B cell (primary cell): Measurements from ENCODE around the gene NYAP2. TPM values are rescaled to one million over a fixed set of nuclear protein-coding genes. Genes with fewer than 3 reads are reported as not detected.

ENCODE experiments used
- ATAC-seq: fragments of 200-7000 bp; cut with Tn5 transposase; one replicate; pipeline ENCODE4 v1.10.0; 2021; ENCODE audit warnings: low read depth, mild to moderate bottlenecking, moderate number of reproducible peaks, moderate library complexity
- CTCF ChIA-PET: fragments of 350-600 bp; sonication (Branson Sonifier 250); formaldehyde crosslinking; loops from one replicate; lab custom pipeline; 2021; ENCODE audit warnings: antibody characterized with exemption, inconsistent platforms; lab: Charles Lee
- POLR2A ChIA-PET: fragments of 350-600 bp; sonication (Branson Sonifier 250); formaldehyde crosslinking; loops from one replicate; lab custom pipeline; 2021; ENCODE audit warnings: antibody characterized with exemption; lab: Charles Lee
- DNase-seq: peaks from one replicate; pipeline ENCODE4 v3.0.0; 2013
- H2AFZ ChIP-seq: 2 replicates; pipeline ENCODE4 v1.6.1; 2012; ENCODE audit warnings: mild to moderate bottlenecking, low read depth, low read length; ENCODE audit not compliant: insufficient read depth, poor library complexity, severe bottlenecking
- H3K27ac ChIP-seq, 2 donors: 1 replicate in 1 of 2; 2 replicates in 1 of 2; pipeline ENCODE4 v1.5.1; 2012 to 2013; ENCODE audit warnings: low read length in 2 of 2, mild to moderate bottlenecking in 2 of 2, moderate library complexity in 1 of 2
- H3K27me3 ChIP-seq, 4 experiments: fragments of 200-600 bp in 1 of 4; sonication (generic) in 1 of 4; replicated peaks in 1 of 4; 1 replicate in 2 of 4; 2 replicates in 2 of 4; pipeline versions ENCODE4 v1.6.1 to v1.7.0; 2013 to 2016; ENCODE audit warnings: low read length in 3 of 4, mild to moderate bottlenecking in 2 of 4, mixed read lengths in 1 of 4, moderate library complexity in 1 of 4; ENCODE audit not compliant: insufficient read depth in 4 of 4, control insufficient read depth in 3 of 4; ENCODE audit errors: control extremely low read depth in 1 of 4
- H3K36me3 ChIP-seq, 2 experiments: replicated peaks in 1 of 2; 1 replicate in 1 of 2; 2 replicates in 1 of 2; pipeline versions ENCODE4 v1.6.1 to v1.7.1; 2013; ENCODE audit warnings: low read length in 1 of 2; ENCODE audit not compliant: insufficient read depth in 2 of 2, control insufficient read depth in 1 of 2; ENCODE audit errors: control extremely low read depth in 1 of 2, extremely low read depth in 1 of 2
- H3K4me1 ChIP-seq, 2 donors: fragments of 200-600 bp in 1 of 2; sonication (generic) in 1 of 2; 1 replicate in 1 of 2; 2 replicates in 1 of 2; pipeline versions ENCODE4 v1.5.1 to v1.6.1; 2013 to 2017; ENCODE audit warnings: low read length in 2 of 2; ENCODE audit not compliant: control insufficient read depth in 2 of 2, insufficient read depth in 2 of 2
- H3K4me2 ChIP-seq: replicated peaks from 2 replicates; pipeline ENCODE3; 2012; ENCODE audit warnings: mild to moderate bottlenecking, low read depth, low read length; ENCODE audit not compliant: poor library complexity, severe bottlenecking
- H3K4me3 ChIP-seq, 5 experiments: fragments of 200-600 bp in 1 of 5; sonication (generic) in 1 of 5; 1 replicate in 3 of 5; 2 replicates in 2 of 5; pipeline versions ENCODE4 v1.5.1 to v1.7.0; 2011 to 2016; ENCODE audit warnings: low read length in 4 of 5, mild to moderate bottlenecking in 4 of 5, low read depth in 2 of 5, control low read depth in 1 of 5, moderate library complexity in 1 of 5; ENCODE audit not compliant: insufficient read depth in 1 of 5; ENCODE audit errors: control extremely low read depth in 1 of 5, extremely low read depth in 1 of 5
- H3K79me2 ChIP-seq: fragments of 200-600 bp; sonication (generic); one replicate; pipeline ENCODE4 v1.6.0; 2016; ENCODE audit warnings: low read length; ENCODE audit not compliant: control insufficient read depth, insufficient read depth
- H3K9ac ChIP-seq: fragments of 200-600 bp; sonication (generic); 2 replicates; pipeline ENCODE4 v1.6.1; 2017; ENCODE audit warnings: mild to moderate bottlenecking, low read length, moderate library complexity
- H3K9me3 ChIP-seq, 3 donors: one replicate each; pipeline versions ENCODE4 v1.6.1 to v1.7.1; 2013; ENCODE audit warnings: low read length in 2 of 3; ENCODE audit not compliant: control insufficient read depth in 2 of 3, insufficient read depth in 1 of 3; ENCODE audit errors: control extremely low read depth in 1 of 3
- H4K20me1 ChIP-seq: 2 replicates; pipeline ENCODE4 v1.6.0; 2012; ENCODE audit warnings: mild to moderate bottlenecking, low read length; ENCODE audit not compliant: insufficient read depth, control insufficient read depth, poor library complexity, severe bottlenecking
- H3K27ac Mint-ChIP-seq: one replicate; pipeline ENCODE4 v1.8.0; 2021; ENCODE audit warnings: mixed read lengths
- H3K27me3 Mint-ChIP-seq: one replicate; pipeline ENCODE4 v1.8.0; 2021; ENCODE audit warnings: mixed read lengths
- H3K4me1 Mint-ChIP-seq: one replicate; pipeline ENCODE4 v1.8.0; 2021; ENCODE audit warnings: mixed read lengths
- H3K4me3 Mint-ChIP-seq: one replicate; pipeline ENCODE4 v1.8.0; 2021; ENCODE audit warnings: mixed read lengths
- H3K9me3 Mint-ChIP-seq: one replicate; pipeline ENCODE4 v1.8.0; 2022; ENCODE audit warnings: mixed read lengths; ENCODE audit not compliant: insufficient read depth
- EZH2 ChIP-seq: IDR thresholded peaks from 2 replicates; pipeline ENCODE4 v1.6.1; 2012; ENCODE audit warnings: borderline replicate concordance, low read depth, mild to moderate bottlenecking, moderate library complexity, low read length; ENCODE audit not compliant: insufficient read depth, poor library complexity, severe bottlenecking
- WGBS: methylation state at CpG from one replicate; pipeline ENCODE4 v1.1.5; 2013; ENCODE audit warnings: missing lambda C conversion rate; ENCODE audit not compliant: insufficient coverage; 5-methylcytosine and 5-hydroxymethylcytosine counted together
- intact Hi-C: fragments of 100-400 bp; cut with micrococcal nuclease; formaldehyde crosslinking; loops from one replicate; pipeline ENCODE4 v1.10.0; 2022
- polyA plus RNA-seq: library from polyadenylated mRNA; depleted of rRNA; stranded (reverse); fragments of >200 nt; gene quantifications from 2 replicates; pipeline ENCODE4 v1.2.3, GENCODE V29; 2012
- total RNA-seq, 2 donors: library from RNA; stranded (reverse); fragments of 120-200 nt in 1 of 2; gene quantifications; 1 replicate in 1 of 2; 2 replicates in 1 of 2; pipeline versions ENCODE4 v1.2.3 to v1.2.4, GENCODE V29; 2013 to 2022
- TF ChIP-seq, protein P1 (sequence below): fragments of 200-600 bp; IDR thresholded peaks from one replicate; pipeline ENCODE4 v1.8.0; 2022; ENCODE audit warnings: antibody characterized with exemption, mild to moderate bottlenecking

Gene NYAP2
- total and polyA plus RNA-seq, 2 donors (not counting 1 experiment from before 2014, with no cell fraction given): 0.12 to 0.17 TPM

DNA sequence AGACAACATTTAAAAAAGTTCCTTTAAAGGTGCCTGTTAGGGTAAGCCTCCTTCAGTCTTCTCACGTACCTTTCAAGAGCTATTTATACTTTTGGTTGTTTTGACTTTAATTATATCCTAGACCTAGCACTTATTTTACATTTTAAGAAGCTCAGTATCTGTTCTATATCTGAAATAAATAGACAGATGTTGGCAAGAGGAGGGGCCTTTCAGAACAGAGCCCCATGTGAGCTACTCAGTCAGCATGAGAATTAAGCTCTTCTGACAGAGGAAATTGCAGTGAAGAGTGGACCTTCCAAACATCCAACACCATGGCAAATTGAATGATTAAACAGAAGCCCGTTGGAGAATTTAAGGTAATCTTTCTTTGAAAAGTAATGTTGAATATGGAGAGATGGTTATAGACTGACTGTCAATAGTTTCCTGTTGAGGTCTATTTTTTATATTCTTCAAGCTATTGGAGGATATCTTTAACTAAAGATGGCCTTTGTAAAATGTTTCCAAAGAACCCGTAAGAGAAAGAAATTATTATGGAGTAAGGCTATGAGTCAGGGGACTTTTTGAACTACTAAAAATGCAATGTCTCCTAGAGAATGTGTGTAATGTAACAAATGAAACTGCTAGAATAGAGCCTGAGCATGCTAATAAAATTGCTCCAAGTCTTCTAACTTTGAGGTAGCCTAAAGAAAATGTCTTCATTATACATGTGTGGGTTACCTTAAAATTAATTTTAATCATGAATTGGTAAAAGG lies 17.3 kb downstream of the NYAP2 start:
- ATAC-seq (no peak), DNase-seq (no peak)
- Histone ChIP-seq H4K20me1 (no peaks in the 10 kb centered on the region), H3K36me3 (no peaks in the 10 kb centered on the region), H3K4me2 (no peak overlapping the region), H3K9me3 (no peaks in the 10 kb centered on the region), H3K4me1 (no peaks in the 10 kb centered on the region), H3K9ac (no peak overlapping the region), H3K27me3 (no peaks in the 10 kb centered on the region), H3K79me2 (no peaks in the 10 kb centered on the region), H3K27ac (no peak overlapping the region), H3K4me3 (no peak overlapping the region), H2AFZ (no peak overlapping the region)
- Mint-ChIP-seq H3K27me3 (peaks cover 14% of the 10 kb centered on the region), H3K9me3 (no peaks in the 10 kb centered on the region), H3K27ac (no peak overlapping the region), H3K4me1 (no peaks in the 10 kb centered on the region), H3K4me3 (no peak overlapping the region)
- ChIA-PET POLR2A (no interaction called here), CTCF (no interaction called here)
- intact Hi-C loops: no loop called here
- TF ChIP-seq EZH2: no peak
- TF ChIP-seq, protein P1, sequence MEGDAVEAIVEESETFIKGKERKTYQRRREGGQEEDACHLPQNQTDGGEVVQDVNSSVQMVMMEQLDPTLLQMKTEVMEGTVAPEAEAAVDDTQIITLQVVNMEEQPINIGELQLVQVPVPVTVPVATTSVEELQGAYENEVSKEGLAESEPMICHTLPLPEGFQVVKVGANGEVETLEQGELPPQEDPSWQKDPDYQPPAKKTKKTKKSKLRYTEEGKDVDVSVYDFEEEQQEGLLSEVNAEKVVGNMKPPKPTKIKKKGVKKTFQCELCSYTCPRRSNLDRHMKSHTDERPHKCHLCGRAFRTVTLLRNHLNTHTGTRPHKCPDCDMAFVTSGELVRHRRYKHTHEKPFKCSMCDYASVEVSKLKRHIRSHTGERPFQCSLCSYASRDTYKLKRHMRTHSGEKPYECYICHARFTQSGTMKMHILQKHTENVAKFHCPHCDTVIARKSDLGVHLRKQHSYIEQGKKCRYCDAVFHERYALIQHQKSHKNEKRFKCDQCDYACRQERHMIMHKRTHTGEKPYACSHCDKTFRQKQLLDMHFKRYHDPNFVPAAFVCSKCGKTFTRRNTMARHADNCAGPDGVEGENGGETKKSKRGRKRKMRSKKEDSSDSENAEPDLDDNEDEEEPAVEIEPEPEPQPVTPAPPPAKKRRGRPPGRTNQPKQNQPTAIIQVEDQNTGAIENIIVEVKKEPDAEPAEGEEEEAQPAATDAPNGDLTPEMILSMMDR: no peak
- WGBS: no CpG with 5 or more reads among the region's 3 CpGs

DNA sequence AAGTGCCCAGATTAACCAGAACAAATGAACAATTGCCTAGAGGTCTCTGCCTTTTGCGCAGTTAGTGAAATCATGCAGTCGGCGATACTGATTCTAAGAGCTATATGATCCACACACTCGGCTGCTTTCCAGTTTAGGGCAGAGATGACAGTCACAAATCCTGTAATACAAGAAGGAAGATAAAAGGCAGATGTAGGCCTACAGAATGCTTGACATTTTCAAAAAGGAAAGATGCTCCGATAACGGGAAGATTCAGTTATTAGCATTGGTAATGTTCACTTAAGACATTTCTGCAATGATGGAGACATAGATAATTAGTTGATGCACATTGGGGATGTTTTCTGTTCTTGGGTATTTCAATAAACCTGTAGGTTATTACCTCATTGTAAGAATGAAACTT lies 19.5 kb downstream of the NYAP2 start:
- H3K4me3 Mint-ChIP-seq: no peak overlapping the region
- no peak overlapping the region for H3K9ac ChIP-seq
- no peak overlapping the region for H3K4me2 ChIP-seq
- peaks cover 8% of the 10 kb centered on the region for H3K27me3 Mint-ChIP-seq
- TF ChIP-seq EZH2: no peak
- H3K9me3 ChIP-seq: no peaks in the 10 kb centered on the region
- H3K36me3 ChIP-seq: no peaks in the 10 kb centered on the region
- H3K9me3 Mint-ChIP-seq: no peaks in the 10 kb centered on the region
- H3K4me1 Mint-ChIP-seq: no peaks in the 10 kb centered on the region
- H3K4me1 ChIP-seq: no peaks in the 10 kb centered on the region
- H3K4me3 ChIP-seq: no peak overlapping the region
- 98% methylated on average over 6 of the region's 6 CpGs for WGBS
- H3K79me2 ChIP-seq: no peaks in the 10 kb centered on the region
- DNase-seq (no peak), ATAC-seq (no peak)
- no peak overlapping the region for H2AFZ ChIP-seq
- intact Hi-C loops: no loop called here
- ChIA-PET CTCF (no interaction called here), POLR2A (no interaction called here)
- H3K27ac ChIP-seq: no peak overlapping the region
- H3K27me3 ChIP-seq: no peaks in the 10 kb centered on the region
- H4K20me1 ChIP-seq: no peaks in the 10 kb centered on the region
- no peak overlapping the region for H3K27ac Mint-ChIP-seq
